Measurements from ENCODE around the gene TNFRSF8.

Gene TNFRSF8

DNA sequence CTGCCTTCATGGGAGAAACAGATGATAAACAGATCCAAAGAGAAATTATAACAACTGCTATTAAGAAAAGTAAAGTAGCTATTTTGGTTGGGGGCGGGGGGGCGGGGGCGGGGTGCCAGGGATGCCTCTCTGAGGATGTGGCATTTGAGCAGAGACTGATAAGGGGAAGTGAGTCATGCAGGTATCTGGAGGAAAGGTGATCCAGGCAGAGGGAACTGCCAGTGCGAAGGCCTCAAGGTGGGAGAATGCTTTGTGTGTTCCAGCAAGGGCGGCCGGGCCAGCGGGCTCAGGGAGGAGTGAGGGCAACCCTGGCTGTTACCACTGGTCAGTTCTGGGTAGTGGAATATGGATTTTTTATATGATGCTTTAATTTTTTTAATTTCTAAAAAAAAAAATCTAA lies 96.7 kb downstream of the TNFRSF8 start:
- DNase-seq (ENCODE audit: low read depth) = no peak

DNA sequence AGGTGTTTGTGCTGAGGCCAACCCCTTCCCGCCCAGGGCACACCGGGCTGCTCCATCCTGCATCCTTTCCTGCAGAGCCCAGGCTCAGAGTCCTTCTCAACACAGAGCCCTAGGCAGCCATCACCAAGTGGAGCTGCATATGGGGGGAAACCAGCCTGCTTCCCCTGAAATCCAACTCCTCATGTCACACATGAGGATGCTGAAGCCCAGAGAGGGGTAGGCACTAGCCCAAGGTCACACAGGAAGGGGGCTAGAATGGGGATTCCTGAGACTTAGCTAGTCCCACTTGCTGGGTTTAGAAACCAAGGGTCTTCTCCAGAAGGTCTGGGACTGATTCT lies 98.2 kb downstream of the TNFRSF8 start:
- no peak for DNase-seq (ENCODE audit: low read depth)

DNA sequence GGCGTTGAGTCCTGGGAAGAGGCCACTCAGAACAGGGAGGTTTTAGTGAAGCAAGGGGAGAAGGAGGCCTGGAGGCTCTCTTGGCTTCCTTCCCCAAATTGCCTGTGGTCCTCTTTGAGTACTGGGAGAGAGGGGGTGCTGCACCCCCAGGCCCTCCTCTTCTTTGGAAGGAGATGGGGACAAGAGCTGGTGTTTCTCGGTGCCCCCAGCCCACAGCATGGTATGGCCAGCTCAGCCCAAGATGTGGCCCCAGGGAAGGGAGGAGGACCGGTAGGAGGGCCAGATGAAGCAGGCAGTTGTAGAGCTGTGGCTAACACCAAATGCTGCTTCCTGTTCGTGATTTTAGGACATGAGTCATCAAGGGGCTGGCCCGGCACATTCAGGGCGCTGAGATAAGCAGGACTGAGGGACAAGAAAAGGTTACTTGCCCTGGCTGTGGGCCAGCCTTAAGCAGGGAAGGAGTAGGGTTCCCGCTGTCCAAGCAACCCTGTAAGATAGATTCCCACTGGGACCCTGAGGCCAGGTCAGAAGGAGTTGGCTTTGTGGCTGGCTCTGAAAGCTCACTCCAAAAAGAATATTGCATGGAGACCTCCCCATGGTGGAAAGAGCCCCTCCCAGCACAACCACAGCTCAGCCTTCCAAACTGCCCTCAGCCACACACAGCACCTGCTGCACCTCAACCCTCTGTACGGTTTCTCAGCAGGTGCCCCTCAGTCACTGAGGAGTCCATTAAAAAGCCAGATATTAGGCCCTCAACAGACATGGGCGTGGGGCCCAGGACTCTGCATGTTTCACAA lies 98.8 kb downstream of the TNFRSF8 start:
- peak; percentile 58 for DNase-seq (ENCODE audit: low read depth)

GRCh38 chr1:12162459-12163137 lies 99.5 kb downstream of the TNFRSF8 start:
- no peak for DNase-seq (ENCODE audit: low read depth)

DNA sequence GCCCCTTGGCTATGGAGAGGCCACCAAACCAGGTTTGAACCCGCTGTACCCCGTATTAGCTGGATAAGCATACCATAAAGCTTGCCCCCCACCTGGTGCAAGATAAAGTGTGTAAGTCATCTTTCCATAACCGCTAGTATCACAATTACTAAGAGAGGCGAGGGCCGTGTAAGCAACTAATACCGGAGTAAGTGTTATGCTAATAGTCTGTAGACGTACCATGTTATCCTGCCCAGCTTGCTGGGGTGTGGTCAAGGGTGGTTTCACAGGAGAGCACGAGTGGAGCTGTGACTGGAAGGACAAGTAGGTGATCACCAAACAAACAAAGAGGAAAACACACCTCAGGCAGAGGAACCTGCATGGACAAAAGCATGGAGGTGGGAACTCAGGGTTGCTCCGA lies 100.1 kb downstream of the TNFRSF8 start:
- DNase-seq (ENCODE audit: low read depth) = no peak

DNA sequence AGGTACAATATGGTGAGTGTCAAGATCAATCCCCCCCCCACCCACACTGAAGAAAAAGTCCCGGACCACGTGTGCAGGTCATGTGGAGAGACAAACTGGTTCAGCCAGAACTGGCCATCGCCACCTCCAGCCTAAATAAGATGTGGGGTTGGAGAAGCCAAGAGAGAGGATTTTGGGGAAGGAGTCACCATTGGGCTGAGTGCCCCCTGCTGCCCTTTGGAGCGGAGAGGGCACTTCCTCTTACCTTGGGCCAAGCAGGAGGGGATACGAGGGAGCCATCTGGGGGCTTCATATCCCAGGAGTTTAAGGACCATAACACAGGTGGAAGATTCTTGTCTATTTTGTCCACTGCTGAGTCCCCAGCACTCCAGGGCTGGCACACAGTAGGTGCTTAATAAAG lies 101.1 kb downstream of the TNFRSF8 start:
- no peak for DNase-seq (ENCODE audit: low read depth)

- no peak for DNase-seq (ENCODE audit: low read depth)
These were observed 102.2 kb downstream of the TNFRSF8 start for GRCh38 chr1:12165342-12165741.

- peak; percentile 57 for DNase-seq (ENCODE audit: low read depth)
These were observed 103.9 kb downstream of the TNFRSF8 start, which contains the start of gene TNFRSF1B for GRCh38 chr1:12166834-12167492. TNFRSF1B (plus strand) TSS chr1:12166991; CDS start chr1:12167092, 101 bp downstream.

DNA sequence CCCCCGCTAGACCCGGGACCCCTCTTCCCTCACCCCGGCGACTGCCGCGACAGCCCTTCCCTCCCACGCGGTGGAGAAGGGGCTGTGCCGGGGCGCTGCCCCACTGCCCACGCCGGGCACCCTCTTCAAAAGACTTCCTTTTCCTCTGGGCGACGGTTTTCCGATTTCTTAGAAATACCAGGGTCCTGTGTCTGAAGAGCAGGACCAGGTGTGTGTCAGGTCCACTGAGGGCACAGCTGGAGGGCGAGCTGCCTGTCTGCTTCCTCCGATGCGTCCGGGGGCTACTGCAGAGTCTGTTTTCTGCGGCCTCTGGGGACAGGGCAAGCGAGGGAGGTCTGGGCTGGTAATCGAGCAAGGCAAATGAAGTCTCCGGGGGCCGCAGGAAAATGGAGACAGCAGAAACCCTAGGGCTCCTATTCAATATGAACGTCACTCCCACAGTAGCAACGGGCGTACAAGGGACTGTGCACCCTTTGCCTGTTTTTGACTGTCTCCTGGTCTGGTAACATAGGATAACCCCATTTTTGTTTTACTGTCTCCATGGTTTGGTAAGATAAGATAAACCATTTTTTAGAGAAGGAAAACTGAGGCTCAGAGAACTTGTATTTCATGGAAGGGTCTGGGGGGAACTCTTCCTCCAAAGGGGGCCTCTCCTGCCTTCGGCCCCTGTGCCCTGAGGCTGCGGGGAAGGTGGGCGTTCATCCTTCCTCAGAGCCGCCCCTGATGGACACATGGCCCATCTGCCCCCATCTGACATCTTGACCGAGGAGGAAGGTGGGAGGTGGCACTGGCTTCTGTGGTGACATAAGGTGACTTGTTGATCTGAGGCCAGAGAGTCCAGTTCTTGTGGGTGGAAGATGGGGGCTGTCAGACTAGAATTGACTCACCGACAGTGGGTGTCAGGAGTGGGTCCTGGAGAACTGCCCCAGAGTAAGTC lies 104.7 kb downstream of the TNFRSF8 start:
- DNase-seq (ENCODE audit: low read depth) = no peak

- no peak for DNase-seq (ENCODE audit: low read depth)
These were observed 105.5 kb downstream of the TNFRSF8 start for GRCh38 chr1:12168451-12169160.

DNA sequence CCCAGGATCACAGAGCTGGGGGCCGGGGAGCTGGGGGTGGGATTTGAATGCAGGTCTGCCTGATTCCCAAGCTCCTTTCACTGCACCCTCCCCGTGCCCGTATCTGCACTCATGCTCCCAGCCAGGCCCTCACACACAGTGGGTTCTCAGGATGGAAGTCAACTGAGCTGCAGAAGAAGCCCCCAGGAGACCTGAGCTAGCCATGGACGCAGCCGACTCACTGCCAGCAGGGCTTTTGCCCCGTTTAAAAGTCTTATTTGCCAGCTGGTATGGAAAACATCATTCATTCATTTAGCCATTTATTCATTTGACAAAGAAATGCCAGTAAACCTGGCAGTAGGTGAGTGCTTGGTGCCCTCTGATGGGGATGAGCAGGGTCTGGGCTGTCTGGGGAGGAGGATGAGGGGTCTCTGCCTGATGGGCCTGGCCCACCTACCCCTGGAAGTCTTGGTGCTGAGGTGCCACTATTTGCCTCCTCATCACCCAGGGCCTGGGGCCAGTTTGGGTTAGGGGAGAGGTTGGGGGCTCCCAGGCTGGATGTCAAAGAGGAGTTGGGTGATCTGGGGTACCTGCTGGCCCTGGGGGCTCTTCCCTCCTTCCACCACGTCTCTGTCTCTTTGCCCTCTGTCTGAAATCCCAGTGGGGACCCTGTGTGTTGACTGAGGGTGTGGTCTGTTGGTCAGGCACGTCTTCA lies 106.5 kb downstream of the TNFRSF8 start:
- no peak for DNase-seq (ENCODE audit: low read depth)

GRCh38 chr1:12170263-12170671 lies 107.2 kb downstream of the TNFRSF8 start:
- no peak for DNase-seq (ENCODE audit: low read depth)

- DNase-seq (ENCODE audit: low read depth) = no peak
These were observed 108.3 kb downstream of the TNFRSF8 start for GRCh38 chr1:12171206-12172041.

- DNase-seq (ENCODE audit: low read depth) = no peak
These were observed 109.1 kb downstream of the TNFRSF8 start for GRCh38 chr1:12172042-12172851.

DNA sequence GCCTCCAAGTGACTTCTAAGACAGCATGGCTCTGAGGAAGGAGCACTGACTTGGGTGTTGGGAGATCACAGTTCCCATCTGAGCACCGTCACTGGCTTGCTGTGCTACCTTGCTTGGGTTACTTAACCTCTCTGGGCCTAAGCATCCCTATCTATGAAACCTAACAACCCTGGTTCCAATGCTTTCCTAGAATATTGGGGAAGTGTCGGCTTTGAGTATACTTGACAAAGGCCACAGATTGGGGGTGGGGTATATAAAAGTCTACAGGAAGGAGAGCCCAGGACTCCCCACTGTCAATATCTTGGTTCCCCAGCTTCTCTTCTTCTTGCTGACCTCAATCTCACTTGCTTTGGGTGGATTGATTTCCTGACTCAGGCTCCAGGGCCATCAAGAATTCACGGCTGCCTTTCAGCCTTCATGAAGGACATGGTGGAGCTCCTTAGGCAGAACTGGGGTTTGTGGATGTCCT lies 110.0 kb downstream of the TNFRSF8 start:
- no peak for DNase-seq (ENCODE audit: low read depth)

DNA sequence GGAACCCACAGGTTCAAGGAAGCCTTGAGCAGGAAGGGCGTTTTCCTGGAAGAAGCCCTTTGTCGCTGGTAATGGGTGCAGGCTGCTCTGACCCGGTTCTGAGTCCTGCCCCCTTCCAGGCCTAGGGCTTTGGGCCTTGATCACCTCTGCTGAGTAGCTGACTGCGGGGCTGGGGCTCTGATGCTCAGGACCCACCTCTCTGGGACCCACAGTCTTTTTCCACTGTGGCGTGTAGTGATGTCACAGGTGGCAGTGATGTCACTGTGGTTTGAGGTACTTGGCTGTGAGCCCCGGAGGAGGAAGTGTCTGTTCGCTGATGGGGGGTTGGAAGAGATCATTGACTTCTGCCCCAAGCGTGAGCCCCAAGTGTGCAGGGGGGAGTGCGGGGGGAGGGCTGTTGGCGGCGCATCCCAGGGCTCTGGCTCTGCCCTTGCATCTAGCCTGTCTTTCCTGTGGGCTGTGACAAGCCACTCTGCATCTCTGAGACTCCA lies 110.6 kb downstream of the TNFRSF8 start:
- peak; percentile 83 for DNase-seq (ENCODE audit: low read depth)

DNA sequence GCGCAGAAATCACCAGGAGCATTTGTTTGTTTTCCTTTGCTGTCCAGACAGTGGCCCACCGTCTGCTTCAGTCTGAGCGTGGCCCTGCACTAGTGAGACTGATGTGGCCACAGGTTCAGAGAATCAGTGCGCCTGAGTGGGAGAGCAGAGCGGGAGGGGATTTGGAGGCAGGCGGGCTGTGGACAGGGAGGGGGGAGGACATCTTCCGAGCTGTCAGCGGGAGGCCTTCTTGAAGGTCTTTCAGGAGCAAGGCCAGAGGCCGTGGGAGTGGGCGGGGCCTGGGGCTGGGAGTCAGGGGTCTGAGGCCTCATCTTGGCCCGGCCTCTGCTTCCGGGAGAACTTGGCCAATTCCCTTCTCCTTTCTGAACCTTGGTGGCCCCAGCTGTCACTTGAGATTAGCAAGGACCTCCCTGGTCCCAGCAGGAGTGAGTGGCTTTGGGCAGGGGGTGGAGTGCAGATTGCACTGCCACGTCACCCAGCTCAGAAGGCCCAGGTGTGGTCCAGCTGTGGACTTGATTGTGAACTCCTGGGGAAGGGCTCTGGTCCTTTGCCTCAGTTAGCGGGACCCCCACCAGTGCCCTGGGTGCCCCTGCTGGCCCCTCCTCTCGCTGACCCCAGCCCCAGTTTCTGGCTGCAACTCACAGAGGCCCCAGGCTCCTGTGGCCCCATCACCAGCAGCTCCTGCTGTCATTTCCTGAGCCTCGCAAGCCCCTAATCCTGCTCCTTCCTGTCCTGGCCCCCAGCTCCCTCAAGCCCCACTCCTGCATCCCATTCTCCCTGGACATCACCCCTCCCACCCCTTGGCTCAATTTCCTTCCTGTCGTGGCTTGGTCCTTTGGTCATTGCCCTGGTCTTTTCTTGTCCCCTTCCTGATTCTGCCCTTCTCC lies 112.1 kb downstream of the TNFRSF8 start:
- DNase-seq (ENCODE audit: low read depth) = no peak

Data from activated T-cell treated with anti-CD3 and anti-CD28 coated beads for 1 hour (primary cell).